Gastrocnemius medialis (tissue), 4 donors: ENCODE results near the gene SMG5.

Experiments used
- CTCF ChIP-seq, 5 experiments: fragments of 450-650 bp in 3 of 5; fragments of 200-600 bp in 2 of 5; sonication (generic) in 2 of 5; IDR thresholded peaks in 4 of 5; conservative IDR thresholded peaks in 1 of 5; 1 replicate in 4 of 5; 2 replicates in 1 of 5; pipeline ENCODE4 v1.5.1; 2016 to 2019; ENCODE audit warnings: antibody characterized with exemption in 5 of 5, mild to moderate bottlenecking in 3 of 5, moderate library complexity in 3 of 5
- POLR2A ChIP-seq, 2 donors: fragments of 450-650 bp; IDR thresholded peaks; one replicate each; pipeline ENCODE4 v1.6.1; 2017; ENCODE audit warnings: antibody characterized with exemption in 2 of 2, mild to moderate bottlenecking in 2 of 2, moderate library complexity in 2 of 2

GRCh38 chr1:156200044-156200443, 82.6 kb downstream of the SMG5 start:
- no peak for TF ChIP-seq CTCF (IDR thresholded peaks at IDR 0.05 in 4 of 5, conservative IDR thresholded peaks at IDR 0.05 in 1 of 5)
- no peak for TF ChIP-seq POLR2A (IDR thresholded peaks at IDR 0.05)
